ENCODE measurements around the gene SVBP.
"Not testable (repeated sequence)": the region's sequence is repeated elsewhere in the genome, so short reads cannot be mapped to it uniquely, and the experiment has no call there.

The SVBP gene

DNA sequence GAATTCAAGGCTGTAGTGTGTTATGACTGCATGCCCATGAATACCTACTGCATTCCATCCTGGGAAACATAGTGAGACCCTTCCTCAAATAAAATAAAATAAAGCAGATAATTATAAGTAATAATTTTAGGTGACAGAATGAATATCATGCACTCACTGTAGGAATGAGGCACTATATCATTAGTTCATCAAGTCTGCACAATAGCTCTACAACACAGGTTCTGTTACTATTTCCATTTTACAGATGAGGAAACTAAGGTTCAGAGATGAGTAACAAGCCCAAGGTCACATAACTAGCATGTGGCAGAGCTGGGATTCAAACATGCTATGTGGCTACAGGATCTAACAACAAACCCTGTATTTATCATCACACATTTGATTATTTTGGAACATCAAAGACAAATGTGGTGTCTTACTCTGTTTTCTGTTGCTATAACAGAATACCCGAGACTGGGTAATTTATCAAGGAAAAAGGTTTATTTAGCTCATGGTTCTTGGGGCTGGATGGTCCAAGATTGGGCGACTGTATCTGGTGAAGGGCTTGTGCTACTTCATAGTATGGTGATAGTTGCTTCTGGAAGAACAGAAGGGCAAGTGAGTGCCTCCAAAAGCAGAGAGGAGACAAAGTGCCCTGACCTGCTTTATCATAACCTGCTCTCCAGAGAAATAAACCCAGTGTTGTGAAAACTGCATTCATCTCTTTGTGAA lies 24.4 kb upstream of the SVBP start:
- no peak for DNase-seq (ENCODE audit: low read depth, low spot score)

DNA sequence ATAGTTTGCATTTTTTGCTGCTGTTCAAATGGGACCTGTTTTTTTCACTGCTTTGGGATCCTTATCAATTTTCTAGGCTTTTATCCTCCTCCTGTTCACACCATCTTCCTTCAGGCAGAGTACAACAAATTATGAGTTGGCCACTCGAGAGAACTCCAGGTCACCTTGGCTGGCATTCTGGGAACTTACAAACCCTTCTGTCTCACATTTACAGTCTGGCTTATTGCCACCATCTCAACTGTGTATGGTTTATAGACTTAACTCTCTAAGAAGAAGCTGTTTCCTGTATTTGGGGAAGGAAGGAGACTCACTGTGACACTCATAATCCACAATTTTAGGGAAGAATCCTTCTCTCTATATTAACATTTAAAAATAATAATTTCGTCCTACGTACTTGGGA lies 23.8 kb upstream of the SVBP start:
- no peak for DNase-seq (ENCODE audit: low read depth, low spot score)

- no peak for DNase-seq (ENCODE audit: low read depth, low spot score)
These were observed 21.4 kb upstream of the SVBP start for GRCh38 chr1:42838482-42839190.

DNA sequence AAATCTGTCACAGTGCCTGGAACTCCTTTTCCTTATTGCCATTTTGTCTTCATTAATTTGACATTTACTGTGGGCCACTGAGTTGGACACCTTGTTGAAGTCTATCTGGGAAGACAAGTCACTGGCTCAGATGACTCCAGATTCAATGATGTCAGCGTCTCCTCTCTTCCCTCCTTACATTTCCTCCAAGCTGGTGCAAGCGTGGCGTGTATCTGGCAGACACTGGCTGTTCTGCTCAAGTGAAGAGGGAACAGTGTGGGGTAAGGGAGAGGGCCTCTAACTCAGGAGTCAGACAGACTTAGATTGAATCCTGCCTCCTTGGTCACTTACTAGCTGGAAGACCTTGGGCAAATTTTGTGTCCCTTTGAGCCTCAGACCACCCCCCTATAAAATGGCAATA lies 20.5 kb upstream of the SVBP start:
- DNase-seq (ENCODE audit: low read depth, low spot score): no peak

GRCh38 chr1:42835422-42835821 lies 18.2 kb upstream of the SVBP start:
- no peak for DNase-seq (ENCODE audit: low read depth, low spot score)

GRCh38 chr1:42834803-42835202 lies 17.6 kb upstream of the SVBP start:
- no peak for DNase-seq (ENCODE audit: low read depth, low spot score)

- no peak for DNase-seq (ENCODE audit: low read depth, low spot score)
These were observed 16.8 kb upstream of the SVBP start for GRCh38 chr1:42833981-42834380.

GRCh38 chr1:42832641-42833240 lies 15.5 kb upstream of the SVBP start:
- DNase-seq (ENCODE audit: low read depth, low spot score): no peak

DNA sequence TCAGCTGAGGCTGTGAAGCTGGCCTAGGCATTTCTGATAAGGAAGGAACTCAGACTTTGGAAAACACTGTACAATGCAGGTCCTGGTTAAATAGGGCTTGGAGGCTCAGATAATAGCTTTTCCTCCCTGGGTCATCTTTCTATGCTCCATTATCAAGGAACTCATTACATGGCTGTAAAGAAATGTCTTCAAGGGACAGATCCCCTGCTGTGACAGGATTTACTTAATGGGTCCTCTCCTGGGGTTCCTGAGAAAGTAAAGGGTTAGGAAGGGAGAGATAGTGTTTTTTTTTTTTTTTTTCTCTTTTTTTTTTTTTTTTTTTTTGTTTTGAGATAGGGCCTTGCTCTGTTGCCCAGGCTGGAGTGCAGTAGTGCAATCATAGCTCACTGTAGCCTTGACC lies 14.1 kb upstream of the SVBP start:
- no peak for DNase-seq (ENCODE audit: low read depth, low spot score)

DNA sequence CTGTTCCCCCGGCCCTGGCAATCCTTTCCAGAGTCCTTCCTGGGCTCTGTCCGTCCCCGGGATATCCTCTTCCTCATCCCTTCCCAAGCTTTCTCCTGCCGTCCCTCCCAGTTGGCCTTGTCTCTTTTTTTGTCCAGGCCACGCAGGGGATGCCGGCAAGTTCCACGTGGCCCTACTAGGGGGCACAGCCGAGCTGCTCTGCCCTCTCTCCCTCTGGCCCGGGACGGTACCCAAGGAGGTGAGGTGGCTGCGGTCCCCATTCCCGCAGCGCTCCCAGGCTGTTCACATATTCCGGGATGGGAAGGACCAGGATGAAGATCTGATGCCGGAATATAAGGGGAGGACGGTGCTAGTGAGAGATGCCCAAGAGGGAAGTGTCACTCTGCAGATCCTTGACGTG lies 13.4 kb upstream of the SVBP start:
- no peak for DNase-seq (ENCODE audit: low read depth, low spot score)

DNA sequence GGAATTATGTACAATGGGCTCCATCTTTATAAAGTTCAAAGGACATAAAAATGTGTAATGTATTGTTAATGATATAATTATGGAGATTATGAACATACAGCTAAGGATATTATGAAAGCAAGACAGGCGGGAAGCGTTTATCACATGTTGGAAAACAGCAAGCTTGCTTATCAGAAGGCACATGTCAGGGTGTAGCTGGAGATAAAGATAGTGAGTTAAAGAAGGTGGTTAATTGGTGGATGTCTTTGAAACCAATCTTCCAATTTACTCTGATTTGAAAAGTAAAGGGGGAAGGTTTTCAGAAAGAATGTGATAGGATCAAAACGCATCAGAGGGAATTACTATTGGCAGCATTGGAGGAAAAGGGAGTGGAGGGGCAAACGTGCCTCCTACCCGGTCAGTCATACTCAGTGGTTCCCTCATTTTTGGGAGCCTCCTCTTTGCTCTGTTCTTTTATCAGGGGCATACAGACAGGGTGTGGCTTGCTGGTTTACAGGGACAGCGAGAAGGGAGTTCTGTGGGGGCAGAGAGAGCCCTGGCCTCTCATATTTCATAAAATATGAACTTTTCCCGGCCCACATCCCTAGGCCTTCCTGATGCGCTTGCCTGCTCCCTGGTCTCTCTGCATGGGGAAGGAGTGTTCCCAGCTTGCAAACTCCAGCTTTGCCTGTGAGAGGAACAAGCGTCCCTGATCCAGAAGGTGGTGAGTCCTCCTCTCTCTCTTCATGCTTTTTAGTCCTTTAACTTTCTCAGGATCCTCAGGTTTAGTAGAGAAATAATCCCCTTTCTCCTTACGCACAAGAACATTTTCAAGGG lies 8.0 kb upstream of the SVBP start:
- DNase-seq (ENCODE audit: low read depth, low spot score): no peak

GRCh38 chr1:42824481-42825035 lies 7.4 kb upstream of the SVBP start:
- DNase-seq (ENCODE audit: low read depth, low spot score): no peak

DNA sequence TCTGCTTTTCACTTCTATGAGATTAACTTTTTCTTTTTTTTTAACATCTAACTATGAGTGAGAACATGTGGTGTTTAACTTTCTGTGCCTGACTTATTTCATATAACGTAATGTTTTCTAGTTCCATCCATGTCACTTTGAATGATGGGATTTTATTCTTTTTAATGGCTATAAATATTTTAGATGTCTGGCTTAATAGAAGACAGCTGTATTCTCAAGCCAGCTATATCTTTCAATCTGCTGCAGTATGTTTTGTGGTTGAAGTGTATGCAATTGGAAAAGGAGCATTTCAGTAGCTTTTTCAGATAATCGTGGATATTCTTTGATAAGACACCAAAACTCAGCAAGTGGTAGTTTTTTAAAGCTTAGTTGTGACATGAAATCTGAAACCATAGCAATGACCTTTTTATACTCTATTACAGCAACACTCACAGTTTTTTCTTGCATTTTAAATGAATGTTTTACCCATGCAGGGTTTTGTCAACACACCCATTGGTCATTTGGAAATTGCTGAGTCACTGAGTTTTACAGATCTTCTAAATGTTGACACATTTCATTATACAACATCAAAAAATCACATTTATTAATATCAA lies 5.7 kb upstream of the SVBP start:
- DNase-seq (ENCODE audit: low read depth, low spot score): no peak

DNA sequence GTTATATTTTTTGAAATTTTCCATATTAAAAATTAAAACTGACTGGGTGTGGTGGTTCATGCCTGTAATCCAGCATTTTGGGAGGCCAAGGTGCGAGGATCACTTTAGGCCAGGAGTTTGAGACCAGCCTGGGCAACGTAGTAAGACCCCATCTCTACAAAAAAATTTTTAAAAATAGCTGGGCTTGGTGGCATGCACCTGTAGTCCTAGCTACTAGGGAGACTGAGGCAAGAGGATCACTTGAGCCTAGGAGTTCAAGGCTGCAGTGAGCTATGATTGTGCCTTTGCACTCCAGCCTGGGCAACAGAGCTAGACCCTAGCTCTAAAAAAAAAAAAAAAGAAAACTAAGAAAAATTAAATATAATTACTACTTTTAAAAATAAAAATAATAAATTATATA lies 4.5 kb upstream of the SVBP start:
- no peak for DNase-seq (ENCODE audit: low read depth, low spot score)

- no peak for DNase-seq (ENCODE audit: low read depth, low spot score)
These were observed 3.6 kb upstream of the SVBP start for GRCh38 chr1:42820813-42821212.

DNA sequence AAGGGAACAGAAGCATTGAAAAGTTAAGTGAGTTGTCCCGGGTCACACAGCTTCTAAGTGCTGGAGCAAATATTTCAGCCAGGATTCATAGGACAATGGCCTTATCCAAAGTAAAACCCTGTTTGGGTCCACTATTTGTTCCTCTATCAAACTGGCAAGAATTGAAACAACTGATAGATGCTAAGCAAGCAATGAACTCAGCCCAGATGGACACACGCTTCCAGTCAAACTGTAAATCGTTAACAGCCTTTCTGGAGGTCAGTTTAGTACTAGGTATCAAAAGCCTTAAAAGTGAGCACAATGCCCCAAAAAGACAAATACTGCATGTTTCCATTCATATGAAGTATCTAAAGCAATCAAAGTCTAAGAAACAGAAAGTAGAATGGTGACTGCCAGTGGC lies 779 bp upstream of the SVBP start:
- no peak for DNase-seq (ENCODE audit: low read depth, low spot score)

DNA sequence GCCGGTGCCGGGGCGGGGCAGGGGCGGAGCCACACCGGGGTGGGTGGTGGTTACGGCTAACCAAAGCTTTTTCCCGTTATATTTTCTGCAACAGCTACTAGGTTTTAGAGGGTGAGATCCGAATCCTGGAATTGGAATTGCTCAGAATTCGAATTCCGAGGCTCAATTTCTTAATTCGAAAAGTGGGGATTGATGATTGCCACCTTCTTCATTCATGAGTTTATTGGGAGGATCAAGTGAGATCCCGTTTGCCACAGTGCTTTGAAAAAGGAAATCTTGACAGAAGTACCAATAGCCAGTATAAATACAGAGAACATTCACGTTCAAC lies 207 bp upstream of the SVBP start:
- no peak for DNase-seq (ENCODE audit: low read depth, low spot score)

DNA sequence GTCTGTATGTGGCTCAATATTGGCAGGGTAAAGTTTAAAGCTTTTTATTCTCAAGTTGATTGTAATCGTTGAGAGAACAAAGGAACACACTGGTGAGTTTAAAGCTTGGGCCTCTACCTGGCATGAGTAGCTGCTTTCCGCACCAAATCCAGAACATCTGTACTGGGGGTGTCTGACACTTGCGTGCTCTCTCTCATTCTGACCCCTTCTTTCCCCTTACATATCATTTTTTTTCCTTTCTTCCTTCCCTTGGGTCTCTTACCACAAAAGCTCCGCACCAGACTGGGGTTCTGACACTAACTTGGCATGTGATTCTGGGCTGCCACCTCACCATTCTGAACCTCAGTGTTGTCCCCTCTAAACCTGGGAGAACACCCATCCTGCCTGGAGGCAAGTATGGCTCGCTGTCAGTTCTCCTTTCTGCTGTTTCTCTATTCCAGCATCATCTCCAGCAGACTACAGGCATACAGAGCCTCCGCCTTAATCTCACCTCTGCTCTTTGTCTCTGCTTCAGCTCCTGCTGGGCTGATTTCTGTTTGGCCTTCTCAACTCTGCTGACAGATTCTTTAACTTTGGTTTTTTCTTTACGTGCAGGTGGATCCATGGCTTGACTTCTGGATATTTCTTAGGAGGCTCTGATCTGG lies 1.1 kb downstream of the SVBP start:
- DNase-seq (ENCODE audit: low read depth, low spot score): no peak

DNA sequence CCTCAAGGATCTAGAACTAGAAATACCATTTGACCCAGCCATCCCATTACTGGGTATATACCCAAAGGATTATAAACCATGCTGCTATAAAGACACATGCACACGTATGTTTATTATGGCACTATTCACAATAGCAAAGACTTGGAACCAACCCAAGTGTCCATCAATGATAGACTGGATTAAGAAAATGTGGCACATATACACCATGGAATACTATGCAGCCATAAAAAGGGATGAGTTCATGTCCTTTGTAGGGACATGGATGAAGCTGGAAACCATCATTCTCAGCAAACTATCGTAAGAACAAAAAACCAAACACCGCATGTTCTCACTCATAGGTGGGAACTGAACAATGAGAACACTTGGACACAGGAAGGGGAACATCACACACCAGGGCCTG lies 2.4 kb downstream of the SVBP start:
- DNase-seq (ENCODE audit: low read depth, low spot score): not testable (repeated sequence)

- DNase-seq (ENCODE audit: low read depth, low spot score): no peak
These were observed 10.0 kb downstream of the SVBP start for GRCh38 chr1:42807056-42807668.

DNA sequence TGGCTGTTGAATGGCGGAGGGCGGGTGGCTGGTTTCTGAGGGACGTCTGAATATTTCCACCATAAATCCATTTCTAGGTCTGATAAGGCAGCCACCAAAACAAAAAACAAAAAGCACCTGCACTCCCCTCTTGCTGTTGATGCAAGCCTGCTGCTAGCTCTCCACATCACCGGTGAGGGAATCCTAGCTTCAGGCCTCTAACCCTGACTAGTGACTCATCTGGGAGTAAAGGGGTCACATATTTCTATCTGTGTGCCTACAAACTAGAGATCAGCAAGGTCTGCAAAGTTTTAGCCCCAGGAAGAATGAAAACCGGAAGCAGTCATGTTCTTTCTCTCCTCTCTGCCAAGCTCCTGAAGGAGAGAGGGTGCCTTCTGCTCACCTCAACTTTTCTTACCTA lies 10.6 kb downstream of the SVBP start:
- no peak for DNase-seq (ENCODE audit: low read depth, low spot score)
